ENCODE data around the gene ANGEL1.

DNA sequence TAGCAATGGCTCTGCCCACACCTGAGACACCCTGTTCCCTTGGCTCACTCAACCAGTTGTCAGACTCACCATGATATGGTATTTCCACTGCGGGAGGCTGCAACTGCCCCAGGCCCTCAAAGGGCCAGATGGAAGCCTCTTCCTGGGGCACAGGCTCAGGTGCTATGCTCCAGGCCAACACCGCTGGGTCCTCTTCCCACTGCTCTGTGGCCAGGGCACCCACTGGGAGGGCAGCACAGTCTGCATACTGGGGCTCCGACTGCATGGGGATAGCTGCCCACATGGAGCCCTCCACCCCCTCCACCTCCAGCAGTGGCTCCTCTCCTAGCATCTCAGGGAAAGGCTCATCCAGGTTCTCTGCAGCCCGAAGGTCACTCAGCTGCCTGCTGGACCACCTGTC lies 3.7 kb downstream of the ANGEL1 start:
- TF ChIP-seq, protein P1, sequence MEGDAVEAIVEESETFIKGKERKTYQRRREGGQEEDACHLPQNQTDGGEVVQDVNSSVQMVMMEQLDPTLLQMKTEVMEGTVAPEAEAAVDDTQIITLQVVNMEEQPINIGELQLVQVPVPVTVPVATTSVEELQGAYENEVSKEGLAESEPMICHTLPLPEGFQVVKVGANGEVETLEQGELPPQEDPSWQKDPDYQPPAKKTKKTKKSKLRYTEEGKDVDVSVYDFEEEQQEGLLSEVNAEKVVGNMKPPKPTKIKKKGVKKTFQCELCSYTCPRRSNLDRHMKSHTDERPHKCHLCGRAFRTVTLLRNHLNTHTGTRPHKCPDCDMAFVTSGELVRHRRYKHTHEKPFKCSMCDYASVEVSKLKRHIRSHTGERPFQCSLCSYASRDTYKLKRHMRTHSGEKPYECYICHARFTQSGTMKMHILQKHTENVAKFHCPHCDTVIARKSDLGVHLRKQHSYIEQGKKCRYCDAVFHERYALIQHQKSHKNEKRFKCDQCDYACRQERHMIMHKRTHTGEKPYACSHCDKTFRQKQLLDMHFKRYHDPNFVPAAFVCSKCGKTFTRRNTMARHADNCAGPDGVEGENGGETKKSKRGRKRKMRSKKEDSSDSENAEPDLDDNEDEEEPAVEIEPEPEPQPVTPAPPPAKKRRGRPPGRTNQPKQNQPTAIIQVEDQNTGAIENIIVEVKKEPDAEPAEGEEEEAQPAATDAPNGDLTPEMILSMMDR (IDR thresholded peaks at IDR 0.05; ENCODE audit: poor library complexity): no peak
- no peak for TF ChIP-seq EZH2phosphoT487 (IDR thresholded peaks at IDR 0.05; ENCODE audit: low read depth, severe bottlenecking, unreplicated experiment)
